OCI-LY3 (cell line): ENCODE data around the gene TLE4.
A peak's percentile ranks its signal among the peaks of the same experiment; 100 is the strongest.

Experiments used
- H2AFZ ChIP-seq: fragments of 200-600, 300-600 bp; shearing (Covaris generic); 2 replicates; pipeline ENCODE4 v1.6.0; 2014; ENCODE audit warnings: antibody characterized with exemption, low read depth, low read length
- H3K27ac ChIP-seq: fragments of 200-600, 300-600 bp; sonication (generic); 2 replicates; pipeline ENCODE4 v1.5.1; 2014; ENCODE audit warnings: mild to moderate bottlenecking, low read length, moderate library complexity, mixed read lengths
- H3K27me3 ChIP-seq: fragments of 200-600, 300-600 bp; sonication (generic); 2 replicates; pipeline ENCODE4 v1.6.1; 2014; ENCODE audit warnings: low read depth, low read length, mixed read lengths
- H3K36me3 ChIP-seq: fragments of 200-600, 300-600 bp; sonication (generic); replicated peaks from 2 replicates; pipeline ENCODE3; 2014; ENCODE audit warnings: low read depth, low read length, mixed read lengths
- H3K4me1 ChIP-seq: fragments of 300-600, 200-600 bp; sonication (generic); 2 replicates; pipeline ENCODE4 v1.6.1; 2014; ENCODE audit warnings: low read length, mixed read lengths
- H3K4me2 ChIP-seq: fragments of 200-600, 300-600 bp; sonication (generic); 2 replicates; pipeline ENCODE4 v1.6.1; 2014; ENCODE audit warnings: low read length, mixed read lengths
- H3K4me3 ChIP-seq: fragments of 300-600, 200-600 bp; sonication (generic); 2 replicates; pipeline ENCODE4 v1.5.1; 2014; ENCODE audit warnings: antibody characterized with exemption, mild to moderate bottlenecking, low read length, moderate library complexity
- H3K79me2 ChIP-seq: fragments of 300-600, 200-600 bp; shearing (Covaris generic); 2 replicates; pipeline ENCODE4 v1.6.1; 2014; ENCODE audit warnings: mild to moderate bottlenecking, low read length, mixed read lengths
- H3K9ac ChIP-seq: fragments of 300-600, 200-600 bp; shearing (Covaris generic); 2 replicates; pipeline ENCODE4 v1.6.0; 2014; ENCODE audit warnings: mild to moderate bottlenecking, low read length, moderate library complexity
- H3K9me3 ChIP-seq: fragments of 200-600, 300-600 bp; shearing (Covaris generic); 2 replicates; pipeline ENCODE4 v1.6.1; 2014; ENCODE audit warnings: low read length, mixed read lengths; ENCODE audit not compliant: insufficient read depth
- H4K20me1 ChIP-seq: fragments of 200-600, 300-600 bp; sonication (generic); 2 replicates; pipeline ENCODE4 v1.6.1; 2016; ENCODE audit warnings: low read length, mixed read lengths; ENCODE audit not compliant: insufficient read depth
- EZH2phosphoT487 ChIP-seq: fragments of 200-600 bp; shearing (Covaris generic); IDR thresholded peaks from 2 replicates; pipeline ENCODE4 v1.6.1; 2018; ENCODE audit warnings: antibody characterized with exemption, mixed run types, low read depth
- TF ChIP-seq, protein P1 (sequence below): fragments of 200-600, 300-600 bp; sonication (generic); IDR thresholded peaks from 2 replicates; pipeline ENCODE4 v1.5.1; 2014; ENCODE audit warnings: antibody characterized with exemption, low read length, low read depth

The TLE4 gene

DNA sequence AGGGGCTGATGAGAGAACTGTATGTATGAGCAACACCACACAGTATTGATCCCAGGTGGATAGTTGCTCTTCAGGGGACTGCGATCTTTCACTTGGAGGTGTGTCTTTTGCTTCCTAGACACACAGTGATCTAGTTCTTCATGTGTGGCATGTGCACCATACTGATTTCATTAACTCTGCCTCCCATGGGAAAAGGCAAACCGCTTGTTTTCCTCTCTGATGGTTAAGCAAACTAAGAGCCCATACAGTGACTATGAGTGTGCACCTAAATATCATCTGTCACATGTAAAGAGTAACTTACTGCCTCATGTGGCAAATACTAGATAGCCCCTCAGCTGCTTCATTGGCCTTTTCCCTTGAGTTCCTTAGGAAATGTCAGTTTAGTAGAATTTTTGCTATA lies 147.3 kb downstream of the TLE4 start:
- Histone ChIP-seq H3K36me3 (peaks cover 17% of the 10 kb centered on the region), H3K4me2 (no peak overlapping the region), H3K79me2 (no peaks in the 10 kb centered on the region), H3K4me3 (no peak overlapping the region), H3K4me1 (no peaks in the 10 kb centered on the region), H4K20me1 (no peaks in the 10 kb centered on the region), H3K27me3 (no peaks in the 10 kb centered on the region), H3K9me3 (no peaks in the 10 kb centered on the region), H3K9ac (no peak overlapping the region), H3K27ac (no peak overlapping the region), H2AFZ (no peak overlapping the region)
- TF ChIP-seq, protein P1, sequence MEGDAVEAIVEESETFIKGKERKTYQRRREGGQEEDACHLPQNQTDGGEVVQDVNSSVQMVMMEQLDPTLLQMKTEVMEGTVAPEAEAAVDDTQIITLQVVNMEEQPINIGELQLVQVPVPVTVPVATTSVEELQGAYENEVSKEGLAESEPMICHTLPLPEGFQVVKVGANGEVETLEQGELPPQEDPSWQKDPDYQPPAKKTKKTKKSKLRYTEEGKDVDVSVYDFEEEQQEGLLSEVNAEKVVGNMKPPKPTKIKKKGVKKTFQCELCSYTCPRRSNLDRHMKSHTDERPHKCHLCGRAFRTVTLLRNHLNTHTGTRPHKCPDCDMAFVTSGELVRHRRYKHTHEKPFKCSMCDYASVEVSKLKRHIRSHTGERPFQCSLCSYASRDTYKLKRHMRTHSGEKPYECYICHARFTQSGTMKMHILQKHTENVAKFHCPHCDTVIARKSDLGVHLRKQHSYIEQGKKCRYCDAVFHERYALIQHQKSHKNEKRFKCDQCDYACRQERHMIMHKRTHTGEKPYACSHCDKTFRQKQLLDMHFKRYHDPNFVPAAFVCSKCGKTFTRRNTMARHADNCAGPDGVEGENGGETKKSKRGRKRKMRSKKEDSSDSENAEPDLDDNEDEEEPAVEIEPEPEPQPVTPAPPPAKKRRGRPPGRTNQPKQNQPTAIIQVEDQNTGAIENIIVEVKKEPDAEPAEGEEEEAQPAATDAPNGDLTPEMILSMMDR = no peak
- no peak for TF ChIP-seq EZH2phosphoT487

DNA sequence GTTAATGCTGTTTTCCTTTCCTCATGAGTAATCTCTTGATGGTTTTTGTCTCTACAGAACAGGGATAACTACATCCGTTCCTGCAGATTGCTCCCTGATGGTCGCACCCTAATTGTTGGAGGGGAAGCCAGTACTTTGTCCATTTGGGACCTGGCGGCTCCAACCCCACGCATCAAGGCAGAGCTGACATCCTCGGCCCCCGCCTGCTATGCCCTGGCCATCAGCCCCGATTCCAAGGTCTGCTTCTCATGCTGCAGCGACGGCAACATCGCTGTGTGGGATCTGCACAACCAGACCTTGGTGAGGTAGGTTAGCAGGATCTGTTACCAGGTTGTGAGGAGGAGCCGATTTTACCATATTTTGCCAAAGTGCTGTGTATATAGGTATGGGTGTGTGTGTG lies 148.2 kb downstream of the TLE4 start:
- H3K36me3 ChIP-seq = peaks cover 18% of the 10 kb centered on the region
- H3K9ac ChIP-seq = no peak overlapping the region
- H4K20me1 ChIP-seq = no peaks in the 10 kb centered on the region
- H3K4me1 ChIP-seq = no peaks in the 10 kb centered on the region
- H3K4me2 ChIP-seq = no peak overlapping the region
- H3K4me3 ChIP-seq = no peak overlapping the region
- no peak overlapping the region for H3K27ac ChIP-seq
- TF ChIP-seq, protein P1 = no peak
- TF ChIP-seq EZH2phosphoT487 = no peak
- H3K9me3 ChIP-seq = no peaks in the 10 kb centered on the region
- H3K27me3 ChIP-seq = no peaks in the 10 kb centered on the region
- no peak overlapping the region for H2AFZ ChIP-seq
- H3K79me2 ChIP-seq = no peaks in the 10 kb centered on the region

DNA sequence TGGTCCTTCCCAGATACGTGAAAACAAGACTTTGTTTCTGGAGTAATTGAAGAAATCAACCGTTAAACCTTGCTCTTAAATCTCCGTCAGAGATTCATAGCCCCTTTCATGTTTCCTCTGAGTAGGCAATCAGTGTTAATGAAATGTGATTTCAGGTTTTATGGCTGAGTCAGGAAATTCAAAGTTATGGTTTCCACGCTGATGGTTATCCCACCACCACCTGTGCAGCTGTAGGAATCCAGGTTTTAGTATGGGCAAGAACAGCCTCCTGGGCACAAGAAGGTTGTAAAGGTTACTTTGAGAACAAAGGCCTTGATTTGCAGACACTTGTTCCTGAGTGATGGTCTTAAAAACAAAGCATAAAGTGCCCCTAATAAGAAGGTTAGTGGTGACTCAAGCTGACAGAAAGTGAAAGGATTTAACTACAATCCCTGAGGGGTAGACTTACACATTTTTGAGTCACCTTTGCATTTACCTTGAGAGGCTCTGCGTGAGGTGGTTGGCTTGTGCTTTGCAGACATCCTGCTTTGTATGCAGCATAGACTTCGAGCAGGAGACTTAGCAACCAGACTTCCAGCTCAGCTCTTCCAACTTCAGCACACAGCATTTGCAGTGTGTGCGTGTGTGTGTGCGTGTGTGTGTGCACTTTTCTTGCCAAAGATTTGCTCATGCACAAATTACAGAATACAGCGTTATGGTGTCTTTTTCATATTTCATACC lies 159.6 kb downstream of the TLE4 start:
- no peak overlapping the region for H3K27ac ChIP-seq
- H3K36me3 ChIP-seq = no peaks in the 10 kb centered on the region

DNA sequence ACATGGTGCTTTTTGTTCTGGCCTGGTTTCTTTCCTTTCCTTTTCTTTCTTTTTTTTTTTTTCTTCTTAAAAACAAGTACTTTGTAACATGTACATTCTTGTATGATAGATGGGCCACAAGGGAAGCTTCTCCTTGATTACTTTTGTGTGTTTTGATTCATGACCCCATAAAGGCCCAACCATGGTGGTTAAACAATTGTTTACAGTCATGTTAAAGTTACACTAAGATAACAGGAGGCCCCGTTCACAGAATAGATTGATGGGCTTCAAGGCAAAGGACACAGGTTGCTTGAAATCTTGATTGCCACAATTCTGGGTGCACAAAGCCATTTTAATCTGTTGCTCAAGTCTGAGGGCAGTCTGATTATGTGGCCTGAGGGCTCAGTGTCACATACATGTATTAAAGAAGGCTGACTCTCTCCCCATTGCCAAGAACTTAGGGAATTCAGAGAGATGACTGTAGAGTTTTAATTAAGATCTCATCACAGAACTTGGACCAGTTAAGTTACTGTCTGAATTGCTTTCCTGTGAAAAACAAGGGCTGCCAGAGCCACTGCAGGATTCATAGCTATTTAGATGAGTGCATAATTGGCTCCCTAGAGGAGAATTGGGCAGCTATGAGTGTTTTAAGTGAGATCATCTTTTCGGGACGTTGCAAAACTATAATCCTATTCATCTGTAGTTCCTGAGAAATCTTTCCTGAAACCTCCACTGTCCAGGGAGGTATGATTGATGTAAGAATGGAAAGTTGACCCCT lies 163.4 kb downstream of the TLE4 start:
- H3K4me2 ChIP-seq = no peak overlapping the region
- H3K79me2 ChIP-seq = no peaks in the 10 kb centered on the region
- H3K9me3 ChIP-seq = no peaks in the 10 kb centered on the region
- H3K27ac ChIP-seq = no peak overlapping the region
- TF ChIP-seq, protein P1 = no peak
- no peak for TF ChIP-seq EZH2phosphoT487
- H3K9ac ChIP-seq = no peak overlapping the region
- H3K4me1 ChIP-seq = peaks cover 15% of the 10 kb centered on the region
- no peak overlapping the region for H3K4me3 ChIP-seq
- no peaks in the 10 kb centered on the region for H3K27me3 ChIP-seq
- H2AFZ ChIP-seq = no peak overlapping the region
- no peaks in the 10 kb centered on the region for H3K36me3 ChIP-seq
- H4K20me1 ChIP-seq = no peaks in the 10 kb centered on the region

More for the DNA sequence above, 159.6 kb downstream of the TLE4 start:
- Histone ChIP-seq H3K27me3 (no peaks in the 10 kb centered on the region), H3K4me1 (peaks cover 20% of the 10 kb centered on the region), H3K79me2 (no peaks in the 10 kb centered on the region), H2AFZ (no peak overlapping the region), H4K20me1 (no peaks in the 10 kb centered on the region), H3K9ac (no peak overlapping the region), H3K9me3 (no peaks in the 10 kb centered on the region), H3K4me2 (0 out of 2 replicates have a peak overlapping the region, but pooled peaks have one; percentile 9), H3K4me3 (no peak overlapping the region)
- TF ChIP-seq, protein P1 = no peak
- no peak for TF ChIP-seq EZH2phosphoT487
